Lower lobe of right lung (tissue), 2 donors: ENCODE data around the gene PHACTR1. TPM values are rescaled to one million over a fixed set of nuclear protein-coding genes. Genes with fewer than 3 reads are reported as not detected.

Experiments used
- ATAC-seq, 2 donors: fragments of 200-7000 bp; cut with Tn5 transposase; one replicate each; pipeline ENCODE4 v1.9.1; 2020 to 2022; ENCODE audit warnings: mild to moderate bottlenecking in 2 of 2, moderate library complexity in 2 of 2
- DNase-seq: peaks from one replicate; pipeline ENCODE4 v3.0.0-alpha.2; 2020
- H3K27ac ChIP-seq: fragments of 200-600 bp; one replicate; pipeline ENCODE4 v1.8.0; 2022
- H3K27me3 ChIP-seq: fragments of 200-600 bp; one replicate; pipeline ENCODE4 v1.8.0; 2022; ENCODE audit warnings: low read depth
- H3K36me3 ChIP-seq: fragments of 200-600 bp; one replicate; pipeline ENCODE4 v1.8.0; 2022; ENCODE audit warnings: mild to moderate bottlenecking
- H3K4me1 ChIP-seq: fragments of 200-600 bp; one replicate; pipeline ENCODE4 v1.8.0; 2022
- H3K4me3 ChIP-seq: fragments of 200-600 bp; one replicate; pipeline ENCODE4 v1.8.0; 2022; ENCODE audit warnings: mild to moderate bottlenecking
- H3K9me3 ChIP-seq: fragments of 200-600 bp; one replicate; pipeline ENCODE4 v1.8.0; 2022
- CTCF ChIP-seq: fragments of 200-600 bp; IDR thresholded peaks from one replicate; pipeline ENCODE4 v1.8.0; 2022; ENCODE audit warnings: antibody characterized with exemption, mild to moderate bottlenecking
- intact Hi-C: fragments of 100-400 bp; cut with DNase I; formaldehyde crosslinking; loops from one replicate; pipeline ENCODE4 v1.11.0; 2022
- total RNA-seq: library from RNA; stranded (reverse); fragmentation: NEBNext Ultra II Directional; extraction: Animal tissue kit (Norgen Biotek cat#: 25700); gene quantifications from one replicate; pipeline ENCODE4 v1.2.1, GENCODE V29; 2021
- donor health status: DM: no; HTN: yes; CAD: no; lungs with severe emphysema.

The PHACTR1 gene
- total RNA-seq, 1 donor from 2014 or later = 91.0 TPM

GRCh38 chr6:13248994-13249393, 532.4 kb downstream of the PHACTR1 start:
- TF ChIP-seq CTCF = no peak
- Histone ChIP-seq H3K9me3 (no peaks in the 10 kb centered on the region), H3K27ac (no peak overlapping the region), H3K36me3 (no peaks in the 10 kb centered on the region), H3K27me3 (no peaks in the 10 kb centered on the region), H3K4me1 (no peaks in the 10 kb centered on the region), H3K4me3 (no peak overlapping the region)
- DNase-seq (no peak), ATAC-seq (no peak)
- intact Hi-C loops = no loop called here

DNA sequence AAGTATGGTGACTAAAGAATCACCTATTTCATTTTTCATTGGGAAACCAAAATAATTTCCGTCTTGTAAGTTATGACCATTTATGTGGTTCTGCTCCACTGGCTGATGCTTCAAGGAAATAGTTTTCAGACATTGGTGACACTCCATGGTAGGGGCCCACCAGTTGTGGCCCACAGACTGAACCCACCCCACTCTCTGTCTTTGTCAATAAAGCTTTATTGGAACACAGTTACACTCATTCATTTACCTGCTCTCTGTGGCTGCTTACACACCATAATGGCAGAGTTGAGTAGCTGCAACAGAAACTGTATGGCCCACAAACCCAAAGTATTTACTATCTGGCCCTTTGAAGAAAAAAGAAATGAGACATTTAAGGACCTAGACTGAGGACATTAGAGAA, 533.2 kb downstream of the PHACTR1 start:
- Histone ChIP-seq H3K27me3 (no peaks in the 10 kb centered on the region), H3K4me3 (no peak overlapping the region), H3K4me1 (no peaks in the 10 kb centered on the region), H3K9me3 (no peaks in the 10 kb centered on the region), H3K27ac (no peak overlapping the region), H3K36me3 (no peaks in the 10 kb centered on the region)
- no peak for DNase-seq
- no peak for TF ChIP-seq CTCF
- intact Hi-C loops = no loop called here
- no peak for ATAC-seq

- Histone ChIP-seq H3K4me3 (no peak overlapping the region), H3K27ac (no peak overlapping the region), H3K27me3 (no peaks in the 10 kb centered on the region), H3K36me3 (no peaks in the 10 kb centered on the region), H3K9me3 (peaks cover 3% of the 10 kb centered on the region), H3K4me1 (no peaks in the 10 kb centered on the region)
- no peak for TF ChIP-seq CTCF
- ATAC-seq (no peak), DNase-seq (no peak)
- intact Hi-C loops = no loop called here
Observed at GRCh38 chr6:13250703-13251102, 534.1 kb downstream of the PHACTR1 start.

DNA sequence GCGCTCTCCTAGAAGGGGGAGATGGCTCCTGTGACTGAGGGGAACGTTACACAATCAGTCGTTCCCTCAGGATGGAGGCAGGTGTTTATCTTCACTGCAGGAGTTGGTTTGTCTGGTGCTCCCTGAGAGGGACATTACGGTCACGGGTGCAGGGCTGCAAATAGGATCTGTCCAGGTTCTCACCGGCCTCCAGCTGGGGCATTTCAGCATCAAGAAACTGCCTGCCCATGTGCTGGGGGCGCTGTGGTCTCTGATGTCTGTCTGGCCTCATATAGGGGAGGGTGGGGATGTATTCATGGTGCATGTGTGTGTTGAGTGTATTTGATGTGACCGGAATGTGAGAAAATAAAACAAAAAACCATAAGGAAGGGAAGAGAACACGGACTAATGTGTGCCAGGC, 534.7 kb downstream of the PHACTR1 start:
- Histone ChIP-seq H3K27ac (no peak overlapping the region), H3K4me3 (no peak overlapping the region), H3K27me3 (no peaks in the 10 kb centered on the region), H3K4me1 (no peaks in the 10 kb centered on the region), H3K36me3 (no peaks in the 10 kb centered on the region), H3K9me3 (peaks cover 7% of the 10 kb centered on the region)
- no peak for DNase-seq
- TF ChIP-seq CTCF = no peak
- intact Hi-C loops = no loop called here
- no peak for ATAC-seq

DNA sequence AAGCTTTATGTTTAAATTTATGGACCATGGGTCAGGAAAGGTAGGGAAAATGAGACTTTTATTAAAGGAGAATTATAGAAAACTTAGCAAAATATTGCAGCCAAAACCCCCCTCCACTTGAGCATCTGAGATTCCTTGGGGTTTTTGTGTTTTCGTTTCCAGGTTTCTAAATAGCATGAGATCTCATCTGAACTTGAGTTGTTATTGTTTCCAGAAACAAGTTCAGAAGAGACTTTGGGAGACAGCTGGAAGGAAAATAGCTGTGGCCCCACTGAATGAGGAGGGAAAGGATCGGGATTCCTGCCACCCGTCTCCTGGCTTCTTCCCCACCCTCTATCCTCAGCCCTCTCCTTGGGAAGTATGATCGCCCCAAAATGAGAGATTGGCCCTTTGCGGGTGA, 536.2 kb downstream of the PHACTR1 start:
- H3K4me3 ChIP-seq = no peak overlapping the region
- H3K9me3 ChIP-seq = peaks cover 7% of the 10 kb centered on the region
- ATAC-seq (no peak), DNase-seq (no peak)
- no peaks in the 10 kb centered on the region for H3K27me3 ChIP-seq
- no peaks in the 10 kb centered on the region for H3K4me1 ChIP-seq
- intact Hi-C loops = no loop called here
- H3K27ac ChIP-seq = no peak overlapping the region
- H3K36me3 ChIP-seq = no peaks in the 10 kb centered on the region
- no peak for TF ChIP-seq CTCF

DNA sequence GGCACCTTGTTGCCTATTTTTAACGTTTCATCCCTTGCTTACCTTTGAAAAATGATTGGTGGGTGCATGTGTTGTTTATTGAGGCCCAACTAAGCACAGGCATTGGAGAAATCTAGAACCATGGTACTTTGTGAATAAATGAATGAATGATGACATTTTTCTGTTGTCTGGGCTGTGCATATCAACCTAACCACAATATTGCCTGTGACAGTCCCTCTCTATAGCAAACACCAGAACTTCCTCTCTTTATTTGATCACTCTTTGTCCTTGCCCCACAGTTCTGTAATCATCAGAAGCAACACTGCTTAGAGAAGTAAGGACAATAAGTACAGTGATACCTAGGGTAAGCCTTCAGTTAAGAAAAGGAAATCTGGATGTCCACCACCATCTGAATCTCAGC, 536.7 kb downstream of the PHACTR1 start:
- ATAC-seq (peak; percentile 53 to 81), DNase-seq (no peak)
- Histone ChIP-seq H3K9me3 (peaks cover 7% of the 10 kb centered on the region), H3K4me1 (no peaks in the 10 kb centered on the region), H3K27me3 (no peaks in the 10 kb centered on the region), H3K4me3 (no peak overlapping the region), H3K36me3 (no peaks in the 10 kb centered on the region), H3K27ac (no peak overlapping the region)
- intact Hi-C loops = no loop called here
- TF ChIP-seq CTCF = no peak
